Testis (tissue), 2 donors: ENCODE results near the gene NRF1.

Experiments used
- POLR2A ChIP-seq: fragments of 450-650 bp; IDR thresholded peaks from one replicate; pipeline ENCODE4 v1.6.1; 2017; ENCODE audit warnings: antibody characterized with exemption, mild to moderate bottlenecking, moderate library complexity
- TF ChIP-seq, protein P1 (sequence below), 3 experiments: fragments of 450-650 bp in 2 of 3; fragments of 200-600 bp in 1 of 3; sonication (generic) in 1 of 3; IDR thresholded peaks; one replicate each; pipeline ENCODE4 v1.5.1; 2016 to 2019; ENCODE audit warnings: antibody characterized with exemption in 3 of 3, mild to moderate bottlenecking in 2 of 3, moderate library complexity in 1 of 3

- TF ChIP-seq, protein P1, sequence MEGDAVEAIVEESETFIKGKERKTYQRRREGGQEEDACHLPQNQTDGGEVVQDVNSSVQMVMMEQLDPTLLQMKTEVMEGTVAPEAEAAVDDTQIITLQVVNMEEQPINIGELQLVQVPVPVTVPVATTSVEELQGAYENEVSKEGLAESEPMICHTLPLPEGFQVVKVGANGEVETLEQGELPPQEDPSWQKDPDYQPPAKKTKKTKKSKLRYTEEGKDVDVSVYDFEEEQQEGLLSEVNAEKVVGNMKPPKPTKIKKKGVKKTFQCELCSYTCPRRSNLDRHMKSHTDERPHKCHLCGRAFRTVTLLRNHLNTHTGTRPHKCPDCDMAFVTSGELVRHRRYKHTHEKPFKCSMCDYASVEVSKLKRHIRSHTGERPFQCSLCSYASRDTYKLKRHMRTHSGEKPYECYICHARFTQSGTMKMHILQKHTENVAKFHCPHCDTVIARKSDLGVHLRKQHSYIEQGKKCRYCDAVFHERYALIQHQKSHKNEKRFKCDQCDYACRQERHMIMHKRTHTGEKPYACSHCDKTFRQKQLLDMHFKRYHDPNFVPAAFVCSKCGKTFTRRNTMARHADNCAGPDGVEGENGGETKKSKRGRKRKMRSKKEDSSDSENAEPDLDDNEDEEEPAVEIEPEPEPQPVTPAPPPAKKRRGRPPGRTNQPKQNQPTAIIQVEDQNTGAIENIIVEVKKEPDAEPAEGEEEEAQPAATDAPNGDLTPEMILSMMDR (IDR thresholded peaks at IDR 0.05), result no peak
- TF ChIP-seq POLR2A, result no peak
These were observed 172.0 kb downstream of the NRF1 start for GRCh38 chr7:129783584-129783919.
